GM10266 (cell line): ENCODE measurements around the gene ITPK1.

Experiments used
- DNase-seq: peaks from one replicate; pipeline ENCODE4 v3.0.0; 2012; ENCODE audit errors: extremely low spot score
- TF ChIP-seq, protein P1 (sequence below): IDR thresholded peaks from 2 replicates; pipeline ENCODE4 v1.5.1; 2012; ENCODE audit warnings: mild to moderate bottlenecking, low read depth; ENCODE audit not compliant: control insufficient read depth, insufficient read depth; ENCODE audit errors: missing control alignments

Gene ITPK1

DNA sequence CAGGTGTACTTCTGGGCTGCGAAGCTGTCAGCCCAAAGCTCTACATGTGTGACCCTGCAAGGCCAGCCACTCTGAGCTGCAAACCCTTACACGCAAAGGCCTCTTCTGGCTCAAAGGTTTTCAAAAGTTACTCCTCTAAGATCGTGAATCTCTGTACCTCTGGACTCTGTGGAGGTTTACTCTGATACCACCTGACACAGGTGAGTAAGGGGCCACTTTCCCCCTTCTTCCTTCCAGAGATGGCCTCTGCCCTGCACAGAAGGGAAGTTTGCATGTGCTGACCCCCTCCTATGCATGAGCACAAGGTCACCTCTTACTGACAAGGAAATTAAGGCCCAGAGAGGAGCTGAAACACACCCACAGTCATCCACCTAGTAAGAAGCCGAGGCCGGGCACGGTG is 14.5 kb downstream of the ITPK1 start:
- no peak for DNase-seq
- TF ChIP-seq, protein P1, sequence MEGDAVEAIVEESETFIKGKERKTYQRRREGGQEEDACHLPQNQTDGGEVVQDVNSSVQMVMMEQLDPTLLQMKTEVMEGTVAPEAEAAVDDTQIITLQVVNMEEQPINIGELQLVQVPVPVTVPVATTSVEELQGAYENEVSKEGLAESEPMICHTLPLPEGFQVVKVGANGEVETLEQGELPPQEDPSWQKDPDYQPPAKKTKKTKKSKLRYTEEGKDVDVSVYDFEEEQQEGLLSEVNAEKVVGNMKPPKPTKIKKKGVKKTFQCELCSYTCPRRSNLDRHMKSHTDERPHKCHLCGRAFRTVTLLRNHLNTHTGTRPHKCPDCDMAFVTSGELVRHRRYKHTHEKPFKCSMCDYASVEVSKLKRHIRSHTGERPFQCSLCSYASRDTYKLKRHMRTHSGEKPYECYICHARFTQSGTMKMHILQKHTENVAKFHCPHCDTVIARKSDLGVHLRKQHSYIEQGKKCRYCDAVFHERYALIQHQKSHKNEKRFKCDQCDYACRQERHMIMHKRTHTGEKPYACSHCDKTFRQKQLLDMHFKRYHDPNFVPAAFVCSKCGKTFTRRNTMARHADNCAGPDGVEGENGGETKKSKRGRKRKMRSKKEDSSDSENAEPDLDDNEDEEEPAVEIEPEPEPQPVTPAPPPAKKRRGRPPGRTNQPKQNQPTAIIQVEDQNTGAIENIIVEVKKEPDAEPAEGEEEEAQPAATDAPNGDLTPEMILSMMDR: no peak

DNA sequence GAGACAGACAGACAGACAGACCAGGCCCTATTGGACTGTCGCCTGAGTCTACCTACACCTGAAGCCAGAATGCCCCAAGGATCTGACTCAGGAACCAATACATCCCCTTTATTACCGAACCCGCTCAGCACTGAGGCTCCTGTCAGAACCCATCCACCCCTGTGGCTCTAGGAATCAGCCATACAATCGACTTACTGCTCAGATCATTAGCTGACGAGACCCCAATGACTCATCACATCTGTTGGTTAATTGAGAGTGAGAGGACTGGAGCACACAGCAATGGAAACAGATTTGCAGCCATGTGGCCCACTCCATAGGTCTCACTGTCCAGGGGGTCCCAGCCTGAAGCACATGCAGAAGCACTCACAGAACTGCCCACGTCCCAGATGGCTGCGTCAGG is 15.2 kb downstream of the ITPK1 start:
- no peak for DNase-seq
- TF ChIP-seq, protein P1: no peak

GRCh38 chr14:93100100-93100499 is 15.6 kb downstream of the ITPK1 start:
- DNase-seq: no peak
- TF ChIP-seq, protein P1: no peak

DNA sequence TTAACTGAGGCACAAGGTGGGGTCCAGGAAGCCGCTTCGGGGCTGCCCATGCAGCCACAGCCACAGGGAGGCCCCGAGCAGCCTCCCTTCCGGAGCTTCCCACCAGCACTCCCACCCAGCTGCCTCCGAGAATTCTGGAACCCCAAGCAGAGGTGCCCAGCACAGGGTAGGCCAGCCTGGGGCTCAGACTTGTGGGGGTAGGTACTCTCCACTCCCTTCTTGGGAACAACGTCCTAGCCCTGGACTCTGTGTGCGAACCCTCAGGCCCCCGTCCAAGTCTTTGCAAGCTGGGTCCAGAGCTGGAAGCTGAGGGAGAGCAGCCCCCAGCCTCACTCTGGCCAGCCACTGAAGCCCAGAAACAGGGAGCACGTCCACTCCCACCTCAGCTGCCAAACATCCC is 16.1 kb downstream of the ITPK1 start:
- DNase-seq: no peak
- TF ChIP-seq, protein P1: no peak

- TF ChIP-seq, protein P1: no peak
- DNase-seq: no peak
Measured at GRCh38 chr14:93099196-93099595, 16.5 kb downstream of the ITPK1 start.

GRCh38 chr14:93096691-93097322 is 18.9 kb downstream of the ITPK1 start:
- TF ChIP-seq, protein P1: no peak

DNA sequence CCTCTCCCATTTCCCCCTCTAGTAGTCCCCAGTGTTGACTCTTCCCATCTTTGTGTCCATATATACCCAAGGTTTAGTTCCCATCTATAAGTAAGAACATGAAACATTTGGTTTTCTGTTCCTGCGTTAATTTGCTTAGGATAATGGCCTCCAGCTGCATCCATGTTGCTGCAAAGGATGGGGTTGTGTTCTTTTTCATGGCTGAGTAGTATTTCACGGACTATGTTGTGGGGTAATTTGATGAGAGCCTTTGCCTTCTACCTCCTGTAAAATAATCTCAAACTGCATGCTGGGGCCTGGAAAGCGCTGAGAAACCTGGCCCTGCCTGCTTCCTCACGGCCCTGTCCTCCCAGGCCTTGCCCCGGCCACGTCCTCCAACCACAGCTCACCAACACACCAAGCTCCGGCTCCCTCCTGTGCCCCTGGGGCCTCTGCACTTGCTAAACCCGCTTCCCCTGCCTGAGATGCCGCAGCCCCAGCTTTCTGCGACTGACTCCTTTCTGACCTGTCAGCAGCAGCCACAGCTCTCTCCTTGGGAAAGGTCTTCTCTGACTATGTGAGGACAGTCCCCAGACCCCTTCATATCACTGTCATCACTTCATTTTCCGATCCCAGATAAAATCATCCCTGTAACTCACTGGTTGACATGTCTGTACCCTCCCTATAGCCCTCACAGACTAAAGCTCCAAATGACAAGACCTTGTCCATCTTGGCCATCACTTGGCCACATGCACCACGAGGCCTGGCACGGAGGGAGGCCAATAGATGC is 19.8 kb downstream of the ITPK1 start:
- TF ChIP-seq, protein P1: no peak
- DNase-seq: no peak

More at GRCh38 chr14:93096691-93097322, 18.9 kb downstream of the ITPK1 start:
- no peak for DNase-seq
